Natural killer cell (primary cell): ENCODE data around the gene C17orf50. TPM values are rescaled to one million over a fixed set of nuclear protein-coding genes. Genes with fewer than 3 reads are reported as not detected.
A peak's percentile ranks its signal among the peaks of the same experiment; 100 is the strongest.

ENCODE experiments used
- ATAC-seq, 3 donors: fragments of 150-1000 bp in 2 of 3; fragments of 200-7000 bp in 1 of 3; cut with Tn5 transposase; 1 replicate in 1 of 3; 2 replicates in 2 of 3; pipeline ENCODE4 v1.10.0; 2021; ENCODE audit warnings: mild to moderate bottlenecking in 2 of 3, moderate library complexity in 2 of 3
- DNase-seq, 2 donors: peaks; one replicate each; pipeline versions ENCODE4 v3.0.0 to v3.0.0-alpha.2; 2013 to 2021; ENCODE audit warnings: mixed read lengths in 1 of 2
- H3K27ac ChIP-seq: one replicate; pipeline ENCODE4 v1.5.1; 2013; ENCODE audit warnings: mild to moderate bottlenecking, low read length
- H3K27me3 ChIP-seq: one replicate; pipeline ENCODE4 v1.6.1; 2013; ENCODE audit warnings: low read length; ENCODE audit not compliant: control insufficient read depth, insufficient read depth
- H3K36me3 ChIP-seq: one replicate; pipeline ENCODE4 v1.6.1; 2013; ENCODE audit warnings: low read length; ENCODE audit not compliant: control insufficient read depth, insufficient read depth
- H3K4me1 ChIP-seq: one replicate; pipeline ENCODE4 v1.6.1; 2013; ENCODE audit warnings: low read length; ENCODE audit not compliant: control insufficient read depth, insufficient read depth
- H3K4me3 ChIP-seq: one replicate; pipeline ENCODE4 v1.5.1; 2013; ENCODE audit warnings: low read length
- H3K9me3 ChIP-seq: one replicate; pipeline ENCODE4 v1.6.1; 2013; ENCODE audit warnings: low read length; ENCODE audit not compliant: control insufficient read depth, insufficient read depth
- H3K27ac Mint-ChIP-seq, 2 donors: one replicate each; pipeline ENCODE4 v1.8.0; 2022; ENCODE audit warnings: mild to moderate bottlenecking in 2 of 2, mixed read lengths in 2 of 2, moderate library complexity in 1 of 2
- H3K27me3 Mint-ChIP-seq, 2 donors: one replicate each; pipeline ENCODE4 v1.8.0; 2022; ENCODE audit warnings: low read depth in 2 of 2, mixed read lengths in 2 of 2
- H3K36me3 Mint-ChIP-seq: one replicate; pipeline ENCODE4 v1.8.0; 2022; ENCODE audit warnings: mixed read lengths
- H3K4me1 Mint-ChIP-seq, 2 donors: one replicate each; pipeline ENCODE4 v1.8.0; 2022; ENCODE audit warnings: mixed read lengths in 2 of 2
- H3K4me3 Mint-ChIP-seq: one replicate; pipeline ENCODE4 v1.8.0; 2022; ENCODE audit warnings: mild to moderate bottlenecking, moderate library complexity, mixed read lengths
- H3K9me3 Mint-ChIP-seq, 2 donors: one replicate each; pipeline ENCODE4 v1.8.0; 2022; ENCODE audit warnings: mixed read lengths in 2 of 2
- WGBS: methylation state at CpG from one replicate; pipeline ENCODE4 v1.1.7; 2013; ENCODE audit warnings: missing lambda C conversion rate; ENCODE audit not compliant: insufficient coverage; 5-methylcytosine and 5-hydroxymethylcytosine counted together
- intact Hi-C: fragments of 100-400 bp; cut with micrococcal nuclease; formaldehyde crosslinking; loops from one replicate; pipeline ENCODE4 v1.14.2; 2022
- total RNA-seq, 4 donors: library from RNA; stranded (reverse); fragments of 120-200 nt in 1 of 4; gene quantifications; one replicate each; pipeline versions ENCODE4 v1.2.3 to v1.2.4, GENCODE V29; 2013 to 2022
- TF ChIP-seq, protein P1 (sequence below): fragments of 200-600 bp; IDR thresholded peaks from one replicate; pipeline ENCODE4 v1.8.0; 2022; ENCODE audit warnings: antibody characterized with exemption

C17orf50 gene
- total RNA-seq, 3 donors from 2014 or later (not counting 1 experiment from before 2014, with no cell fraction given) = not detected

DNA sequence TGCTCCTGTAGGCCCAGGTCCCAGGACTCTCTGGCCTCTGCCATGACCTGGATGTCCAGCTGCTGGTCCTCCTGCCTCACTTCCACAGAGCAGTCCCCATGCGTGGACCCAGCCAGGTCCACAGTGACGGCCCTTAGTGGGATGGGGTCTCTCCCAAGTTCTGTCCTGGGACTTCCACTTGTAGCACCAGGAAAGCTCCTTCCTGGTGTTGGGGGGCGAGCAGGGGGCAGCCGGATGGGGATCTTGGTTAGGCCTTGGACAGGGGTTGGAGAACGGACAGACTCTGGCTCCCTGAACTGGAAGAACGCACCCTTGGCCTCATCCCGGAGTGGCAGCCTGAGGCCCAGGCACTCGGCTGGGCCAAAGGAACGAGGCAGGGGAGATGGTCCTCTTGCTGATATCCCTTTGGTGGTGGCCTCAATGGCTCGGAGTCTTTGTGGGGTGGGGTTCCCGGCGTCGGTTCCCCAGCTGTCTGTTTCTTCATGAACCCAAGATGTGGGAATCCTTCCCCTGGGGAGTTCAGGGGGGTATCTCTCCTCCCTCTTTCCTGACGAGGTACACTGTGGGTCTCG, 14.9 kb upstream of the C17orf50 start:
- no peaks in the 10 kb centered on the region for H3K36me3 Mint-ChIP-seq
- Histone ChIP-seq H3K27me3 (peaks cover 17% of the 10 kb centered on the region), H3K36me3 (no peaks in the 10 kb centered on the region), H3K4me3 (no peak overlapping the region), H3K27ac (no peak overlapping the region), H3K4me1 (peaks cover 12% of the 10 kb centered on the region), H3K9me3 (no peaks in the 10 kb centered on the region)
- TF ChIP-seq, protein P1, sequence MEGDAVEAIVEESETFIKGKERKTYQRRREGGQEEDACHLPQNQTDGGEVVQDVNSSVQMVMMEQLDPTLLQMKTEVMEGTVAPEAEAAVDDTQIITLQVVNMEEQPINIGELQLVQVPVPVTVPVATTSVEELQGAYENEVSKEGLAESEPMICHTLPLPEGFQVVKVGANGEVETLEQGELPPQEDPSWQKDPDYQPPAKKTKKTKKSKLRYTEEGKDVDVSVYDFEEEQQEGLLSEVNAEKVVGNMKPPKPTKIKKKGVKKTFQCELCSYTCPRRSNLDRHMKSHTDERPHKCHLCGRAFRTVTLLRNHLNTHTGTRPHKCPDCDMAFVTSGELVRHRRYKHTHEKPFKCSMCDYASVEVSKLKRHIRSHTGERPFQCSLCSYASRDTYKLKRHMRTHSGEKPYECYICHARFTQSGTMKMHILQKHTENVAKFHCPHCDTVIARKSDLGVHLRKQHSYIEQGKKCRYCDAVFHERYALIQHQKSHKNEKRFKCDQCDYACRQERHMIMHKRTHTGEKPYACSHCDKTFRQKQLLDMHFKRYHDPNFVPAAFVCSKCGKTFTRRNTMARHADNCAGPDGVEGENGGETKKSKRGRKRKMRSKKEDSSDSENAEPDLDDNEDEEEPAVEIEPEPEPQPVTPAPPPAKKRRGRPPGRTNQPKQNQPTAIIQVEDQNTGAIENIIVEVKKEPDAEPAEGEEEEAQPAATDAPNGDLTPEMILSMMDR = no peak
- ATAC-seq (no peak), DNase-seq (no peak)
- 91% methylated on average over 13 of the region's 15 CpGs for WGBS
- intact Hi-C loops = loop anchor here (2.0 kb wide), 1 partner anchor 1203 kb away; no protein-coding TSS in a partner anchor
- H3K27ac Mint-ChIP-seq = no peak overlapping the region
- peaks cover 0 to 9% of the 10 kb centered on the region in 2 donors for H3K4me1 Mint-ChIP-seq
- no peak overlapping the region for H3K4me3 Mint-ChIP-seq
- no peaks in the 10 kb centered on the region for H3K9me3 Mint-ChIP-seq
- peaks cover 39 to 43% of the 10 kb centered on the region in 2 donors for H3K27me3 Mint-ChIP-seq

DNA sequence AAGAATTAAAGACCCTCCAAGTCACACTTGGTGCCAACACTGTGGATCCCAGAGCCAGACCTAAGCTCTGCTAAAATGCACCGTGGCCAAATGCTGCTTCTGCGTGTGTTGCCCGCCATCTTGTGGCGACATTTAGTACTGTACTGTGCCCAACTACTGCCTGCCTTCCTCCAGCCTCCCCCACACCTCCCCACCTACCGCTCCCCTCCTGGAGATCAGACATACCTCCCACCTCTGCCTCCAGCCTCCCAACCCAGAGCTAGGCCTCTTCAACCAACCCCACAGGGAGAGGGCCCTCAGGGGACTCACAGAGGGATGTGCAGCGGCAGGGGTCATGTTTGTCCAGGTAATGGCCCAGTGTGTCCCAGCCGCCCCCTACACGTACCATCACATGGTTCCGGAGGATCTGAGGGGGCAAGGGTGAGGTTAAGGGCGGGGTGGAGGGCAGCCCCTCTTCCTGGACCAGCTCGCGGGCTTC, 13.1 kb upstream of the C17orf50 start:
- DNase-seq = peak; percentile 76 to 91
- Mint-ChIP-seq H3K4me1 (peaks cover 0 to 4% of the 10 kb centered on the region in 2 donors), H3K27ac (no peak overlapping the region), H3K9me3 (no peaks in the 10 kb centered on the region), H3K27me3 (peaks cover 42 to 43% of the 10 kb centered on the region in 2 donors), H3K4me3 (no peak overlapping the region), H3K36me3 (no peaks in the 10 kb centered on the region)
- peaks cover 6% of the 10 kb centered on the region for H3K4me1 ChIP-seq
- WGBS = 42% methylated on average over 11 of the region's 12 CpGs
- intact Hi-C loops = loop anchor here (1.0 to 2.0 kb wide), 3 partner anchors 134 to 1205 kb away; no protein-coding TSS in a partner anchor
- TF ChIP-seq, protein P1 = peak; percentile 91
- no peaks in the 10 kb centered on the region for H3K9me3 ChIP-seq
- H3K27ac ChIP-seq = no peak overlapping the region
- no peak overlapping the region for H3K4me3 ChIP-seq
- peaks cover 17% of the 10 kb centered on the region for H3K27me3 ChIP-seq
- no peaks in the 10 kb centered on the region for H3K36me3 ChIP-seq
- ATAC-seq = peak; percentile 88 to 99 (median 99)

DNA sequence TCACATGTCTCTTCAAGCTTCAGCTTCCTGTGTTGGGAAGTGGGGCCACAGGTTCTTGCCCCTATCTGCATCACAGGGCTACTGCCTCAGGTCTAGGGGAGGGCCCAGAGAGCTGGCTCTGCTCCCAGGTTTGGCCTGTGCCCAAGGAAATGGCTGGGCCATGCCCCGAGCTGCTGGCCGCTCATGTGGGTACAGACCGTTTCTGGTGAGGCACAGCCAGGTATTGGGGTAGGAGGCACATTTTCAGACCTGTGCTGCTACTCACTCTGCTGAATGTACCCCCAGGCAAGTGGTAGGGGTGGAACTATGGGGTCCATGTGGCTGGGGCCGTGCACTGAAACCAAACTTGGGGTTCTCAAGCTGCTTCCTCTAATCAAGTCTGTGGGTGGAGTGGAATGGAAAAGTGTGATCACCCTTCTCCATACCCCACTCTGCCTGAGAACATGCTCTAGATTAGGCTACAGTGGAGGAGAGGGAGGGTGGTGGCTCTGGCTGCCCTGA, 12.3 kb upstream of the C17orf50 start:
- WGBS = 36% methylated on average over 4 of the region's 4 CpGs
- no peak for DNase-seq
- intact Hi-C loops = no loop called here
- TF ChIP-seq, protein P1 = no peak
- Mint-ChIP-seq H3K27ac (no peak overlapping the region), H3K36me3 (no peaks in the 10 kb centered on the region), H3K27me3 (peaks cover 41 to 47% of the 10 kb centered on the region in 2 donors), H3K9me3 (no peaks in the 10 kb centered on the region), H3K4me1 (peaks cover 0 to 4% of the 10 kb centered on the region in 2 donors), H3K4me3 (no peak overlapping the region)
- H3K27ac ChIP-seq = no peak overlapping the region
- H3K4me1 ChIP-seq = peaks cover 6% of the 10 kb centered on the region
- H3K36me3 ChIP-seq = no peaks in the 10 kb centered on the region
- no peaks in the 10 kb centered on the region for H3K9me3 ChIP-seq
- ATAC-seq = no peak
- no peak overlapping the region for H3K4me3 ChIP-seq
- peaks cover 14% of the 10 kb centered on the region for H3K27me3 ChIP-seq
